Stimulated activated naive CD4-positive, alpha-beta T cell (primary cell): ENCODE data around the gene RPTOR.
A peak's percentile ranks its signal among the peaks of the same experiment; 100 is the strongest.

Source experiments
- DNase-seq, 6 experiments: peaks; one replicate each; lab custom pipeline; 2025; lab: John Stamatoyannopoulos, UW

The RPTOR gene

DNA sequence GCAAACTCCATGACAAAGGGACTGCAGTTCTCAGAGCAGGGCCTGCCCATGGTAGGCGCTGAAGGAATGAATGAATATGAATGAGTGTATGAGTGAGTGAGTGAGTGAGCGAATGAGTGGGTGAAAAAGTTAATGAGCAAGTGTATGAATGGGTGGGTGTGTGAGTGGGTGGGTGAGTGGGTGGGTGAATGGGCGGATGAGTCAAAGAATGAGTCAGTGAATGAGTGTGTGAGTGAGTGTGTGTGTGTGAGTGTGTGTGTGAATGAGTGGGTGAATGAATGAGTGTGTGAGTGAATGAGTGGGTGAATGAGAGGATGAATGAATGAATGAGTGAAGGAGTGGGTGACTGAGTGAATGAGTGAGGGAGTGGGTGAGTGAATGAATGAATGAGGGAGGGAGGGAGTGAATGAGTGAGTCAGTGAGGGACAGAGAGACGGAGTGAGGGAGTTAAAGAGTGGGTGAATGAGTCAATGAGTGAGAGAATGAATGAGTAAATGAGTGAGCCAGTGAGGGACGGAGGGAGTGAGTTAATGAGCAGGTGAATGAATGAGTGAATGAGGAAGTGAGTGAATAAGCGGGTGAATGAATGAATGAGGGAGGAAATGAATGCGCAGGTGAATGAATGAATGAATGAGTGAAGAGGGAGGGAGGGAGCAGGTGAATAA lies 435.9 kb downstream of the RPTOR start:
- DNase-seq: no peak

DNA sequence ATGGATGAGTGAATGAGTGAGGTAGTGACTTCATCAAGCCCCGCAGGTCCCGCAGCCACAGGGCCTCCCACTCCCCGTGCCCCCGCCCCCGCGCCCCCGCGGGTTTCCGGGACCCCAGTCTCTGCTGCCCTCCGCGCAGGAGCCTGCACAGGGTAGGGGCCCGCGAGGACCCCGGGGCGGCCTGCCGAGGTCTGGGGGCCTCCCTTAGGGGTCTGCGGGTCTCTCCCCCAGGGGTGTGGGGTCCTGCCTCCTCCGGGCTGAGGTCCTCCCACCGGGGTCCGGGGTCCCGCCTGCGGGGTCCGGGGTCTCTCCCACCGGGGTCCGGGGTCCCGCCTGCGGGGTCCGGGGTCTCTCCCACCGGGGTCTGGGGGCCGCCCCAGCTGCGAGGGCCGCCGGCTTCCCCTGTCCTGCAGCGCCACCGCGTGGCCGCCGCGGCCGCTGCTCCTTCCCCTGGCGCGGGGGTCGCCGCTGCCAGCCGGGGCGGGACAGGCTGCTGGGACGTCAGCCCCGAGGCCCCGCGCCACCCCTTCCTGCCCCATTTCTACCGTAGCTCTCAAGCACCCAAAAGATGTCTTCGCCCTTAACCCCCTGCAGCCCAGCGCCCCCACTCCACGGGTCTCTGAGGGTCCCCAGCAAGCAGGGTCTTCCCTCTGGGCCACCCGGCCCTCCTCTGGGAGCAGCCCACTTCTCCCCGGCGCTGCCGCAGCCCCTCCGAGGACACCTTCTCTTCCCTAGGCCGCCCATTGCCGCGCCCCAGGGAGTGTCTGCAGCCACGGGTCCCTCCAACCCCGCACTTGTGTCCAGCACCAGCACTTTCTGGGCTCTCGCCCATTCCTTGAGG lies 436.6 kb downstream of the RPTOR start:
- DNase-seq: peak in 5 of 6 experiments; percentile 17 to 57 (median 24)

- DNase-seq: no peak
These were observed 437.3 kb downstream of the RPTOR start for GRCh38 chr17:80981929-80982425.

DNA sequence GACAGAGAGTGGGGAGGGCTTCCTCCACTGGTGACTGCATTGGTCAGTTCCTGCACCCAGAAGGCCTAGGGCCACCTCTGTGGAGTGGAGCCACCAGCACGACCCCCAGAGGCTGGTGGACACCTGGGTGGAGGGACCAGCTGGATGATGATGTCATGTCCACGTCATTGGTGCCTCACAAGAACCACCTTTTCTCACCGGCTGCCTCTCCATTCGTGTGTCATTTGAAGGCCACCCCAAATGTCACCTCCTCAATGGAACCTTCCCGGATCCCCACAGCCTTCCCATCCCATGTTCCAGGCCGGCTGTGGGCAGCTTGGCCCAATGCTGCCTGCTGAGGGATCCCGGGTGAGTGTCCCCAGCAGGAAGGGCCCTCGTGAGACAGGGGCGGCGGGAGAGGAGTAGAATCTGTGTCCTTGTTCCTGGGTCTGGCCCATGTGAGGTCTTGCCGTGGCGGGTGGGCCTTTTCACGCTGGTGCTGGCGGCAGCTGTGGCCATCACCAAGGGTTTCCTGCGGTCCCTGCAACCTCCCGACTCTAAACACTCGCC lies 437.9 kb downstream of the RPTOR start:
- no peak for DNase-seq

- DNase-seq: no peak
These were observed 438.9 kb downstream of the RPTOR start for GRCh38 chr17:80983545-80983944.

DNA sequence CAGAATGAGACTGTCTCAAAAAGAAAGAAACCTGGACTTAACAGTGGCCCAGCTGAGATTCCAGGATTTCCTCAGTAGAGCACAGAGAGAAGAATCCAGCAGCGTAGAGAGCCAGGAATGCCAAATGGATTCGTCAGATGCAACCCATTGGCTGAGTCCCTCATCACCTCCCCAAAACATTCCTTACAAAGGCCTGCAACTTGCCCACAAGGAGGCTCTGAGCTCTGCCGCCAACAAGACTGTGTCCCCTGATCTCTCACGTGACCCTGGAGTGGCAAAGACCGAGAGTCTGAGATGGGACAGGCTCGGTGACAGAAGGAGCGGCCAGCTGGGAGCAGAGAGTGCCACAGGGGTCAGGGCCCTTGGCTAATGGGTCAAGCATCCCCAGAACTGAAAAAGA lies 440.1 kb downstream of the RPTOR start:
- DNase-seq: no peak

- DNase-seq: no peak
These were observed 441.4 kb downstream of the RPTOR start for GRCh38 chr17:80986046-80986445.

- no peak for DNase-seq
These were observed 442.3 kb downstream of the RPTOR start for GRCh38 chr17:80986816-80987475.

DNA sequence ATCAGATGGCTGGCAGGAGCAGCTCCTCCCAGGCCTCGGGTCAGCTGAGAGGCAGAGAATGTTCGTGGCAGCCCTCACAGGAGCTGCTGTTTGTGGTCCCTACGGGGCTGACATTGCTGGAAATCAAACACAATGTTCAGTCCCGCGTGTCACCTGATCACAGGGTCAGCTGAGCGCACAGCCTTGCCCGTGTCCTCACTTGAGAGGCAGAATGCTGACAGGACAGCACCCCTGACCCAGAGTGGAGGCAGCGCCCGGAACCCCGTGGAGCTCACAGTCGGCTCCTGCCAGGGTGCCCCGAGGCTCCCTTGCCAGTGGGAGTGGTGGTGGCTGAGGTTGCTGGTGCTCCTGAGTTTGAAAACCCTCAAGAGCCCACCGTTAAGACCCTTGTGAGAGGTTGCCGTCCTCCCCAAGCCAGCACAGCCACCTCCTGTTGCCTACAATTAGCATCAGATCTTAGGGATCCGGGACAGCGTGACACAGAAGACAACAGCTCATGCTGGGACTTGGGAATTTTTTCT lies 443.4 kb downstream of the RPTOR start:
- DNase-seq: no peak

- DNase-seq: no peak
These were observed 444.9 kb downstream of the RPTOR start for GRCh38 chr17:80989586-80989913.

- DNase-seq: no peak
These were observed 446.4 kb downstream of the RPTOR start for GRCh38 chr17:80990921-80991644.

GRCh38 chr17:80991645-80992076 lies 447.0 kb downstream of the RPTOR start, which contains the start of gene CHMP6:
Gene CHMP6 (plus strand): TSS chr17:80991841. CDS start chr17:80991919, 78 bp downstream.
- peak; percentile 50 to 81 (median 66) for DNase-seq

DNA sequence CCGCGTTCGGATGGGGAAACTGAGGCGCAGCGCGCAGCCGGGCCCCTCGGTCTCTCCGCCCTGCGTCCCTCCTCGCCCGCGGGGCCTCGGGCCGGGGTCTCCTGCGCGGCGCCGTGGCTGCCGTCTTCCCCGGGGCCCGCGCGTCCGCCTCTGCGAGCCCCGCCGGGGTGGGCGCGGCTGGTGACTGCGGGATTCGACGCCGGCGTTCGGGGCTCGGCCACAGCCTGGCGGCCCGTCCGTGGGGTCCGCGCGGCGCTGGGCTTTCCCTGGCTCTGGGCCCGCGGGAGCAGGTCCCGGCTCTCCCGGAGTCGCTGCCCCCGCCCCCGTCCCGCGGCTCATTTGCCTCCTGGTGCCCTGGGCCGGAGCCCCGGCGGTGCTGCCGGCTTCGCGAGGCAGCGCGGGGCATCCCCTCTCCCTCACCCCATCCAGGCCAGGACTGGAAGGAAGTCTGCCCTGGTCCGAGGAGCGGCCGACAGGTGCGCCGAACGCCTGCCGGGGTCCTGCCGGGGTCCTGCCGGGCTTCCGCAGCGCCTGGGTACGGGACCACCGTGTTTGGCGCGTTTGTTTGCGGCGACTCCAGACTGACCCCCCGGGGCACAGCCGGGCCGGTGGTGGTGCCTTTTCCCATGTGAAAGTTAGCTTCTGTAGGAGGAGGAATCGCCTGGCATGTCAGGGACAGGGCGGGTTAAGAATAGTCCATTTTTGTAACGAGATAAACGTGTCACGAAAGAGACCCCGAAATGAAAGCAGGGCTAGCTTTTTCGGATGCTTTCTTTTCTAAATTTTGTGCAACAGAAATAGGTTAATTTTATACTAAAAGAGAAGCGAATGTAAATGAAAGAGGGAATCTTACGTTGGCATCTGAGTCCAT lies 447.7 kb downstream of the RPTOR start:
- DNase-seq: no peak

GRCh38 chr17:80992948-80993624 lies 448.4 kb downstream of the RPTOR start:
- no peak for DNase-seq

DNA sequence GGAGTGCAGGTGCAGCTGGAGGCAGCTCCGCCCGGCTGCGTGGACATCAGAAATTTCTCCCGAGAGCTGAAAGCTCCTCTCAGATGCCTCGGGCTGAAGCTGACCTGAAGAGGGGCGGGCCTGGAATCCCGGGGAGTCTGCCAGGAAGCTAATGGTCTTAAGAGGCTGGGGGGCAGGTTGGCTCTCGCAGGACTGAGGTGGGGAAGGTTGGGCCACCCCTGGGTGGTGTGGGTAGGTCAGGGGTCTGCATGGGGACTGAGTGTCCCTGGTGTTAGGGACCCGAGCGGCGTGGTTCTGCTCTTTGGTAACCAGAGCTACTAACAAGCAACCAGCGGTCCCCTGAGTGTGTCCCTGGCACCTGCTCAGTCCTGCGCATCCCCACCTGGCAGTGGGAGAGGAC lies 450.5 kb downstream of the RPTOR start:
- no peak for DNase-seq

DNA sequence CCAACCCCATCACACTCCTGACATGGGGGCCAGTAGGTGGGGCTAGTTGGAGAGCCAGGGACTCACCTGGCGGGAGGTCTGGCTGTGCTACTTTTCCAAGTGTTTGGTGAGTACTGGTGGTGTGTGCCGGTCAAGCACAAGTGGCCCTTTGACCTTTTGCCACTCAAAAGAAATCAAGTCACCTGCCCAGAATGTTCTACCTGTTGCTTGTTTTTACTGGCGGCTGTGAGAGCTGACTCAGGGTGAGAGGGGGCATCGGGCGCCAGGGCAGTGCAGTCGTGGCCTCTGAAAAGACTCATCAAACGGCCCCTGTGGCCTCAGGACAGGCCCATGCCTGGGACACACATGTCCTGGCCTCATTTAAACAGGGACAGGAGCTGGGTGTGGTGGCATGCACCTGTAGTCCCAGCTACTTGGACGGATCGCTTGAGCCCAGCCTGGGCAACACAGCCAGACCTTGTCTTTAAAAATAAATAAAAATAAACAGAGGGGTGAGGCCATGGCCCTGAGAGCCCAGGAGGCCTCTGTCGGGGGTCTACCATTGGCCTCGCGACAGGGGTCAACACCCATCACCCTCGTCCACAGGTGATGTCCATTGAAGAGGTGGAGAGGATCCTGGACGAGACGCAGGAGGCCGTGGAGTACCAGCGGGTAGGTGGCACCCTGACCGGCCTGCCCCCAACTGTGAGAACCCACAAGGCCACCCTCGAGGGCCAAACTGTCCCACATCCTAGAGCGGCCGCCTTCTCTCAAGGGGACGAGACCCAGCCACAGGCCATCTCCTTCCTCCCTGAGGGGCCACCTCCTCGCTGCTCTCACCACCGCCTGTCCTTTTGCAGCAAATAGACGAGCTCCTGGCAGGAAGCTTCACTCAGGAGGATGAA lies 452.0 kb downstream of the RPTOR start:
- no peak for DNase-seq

DNA sequence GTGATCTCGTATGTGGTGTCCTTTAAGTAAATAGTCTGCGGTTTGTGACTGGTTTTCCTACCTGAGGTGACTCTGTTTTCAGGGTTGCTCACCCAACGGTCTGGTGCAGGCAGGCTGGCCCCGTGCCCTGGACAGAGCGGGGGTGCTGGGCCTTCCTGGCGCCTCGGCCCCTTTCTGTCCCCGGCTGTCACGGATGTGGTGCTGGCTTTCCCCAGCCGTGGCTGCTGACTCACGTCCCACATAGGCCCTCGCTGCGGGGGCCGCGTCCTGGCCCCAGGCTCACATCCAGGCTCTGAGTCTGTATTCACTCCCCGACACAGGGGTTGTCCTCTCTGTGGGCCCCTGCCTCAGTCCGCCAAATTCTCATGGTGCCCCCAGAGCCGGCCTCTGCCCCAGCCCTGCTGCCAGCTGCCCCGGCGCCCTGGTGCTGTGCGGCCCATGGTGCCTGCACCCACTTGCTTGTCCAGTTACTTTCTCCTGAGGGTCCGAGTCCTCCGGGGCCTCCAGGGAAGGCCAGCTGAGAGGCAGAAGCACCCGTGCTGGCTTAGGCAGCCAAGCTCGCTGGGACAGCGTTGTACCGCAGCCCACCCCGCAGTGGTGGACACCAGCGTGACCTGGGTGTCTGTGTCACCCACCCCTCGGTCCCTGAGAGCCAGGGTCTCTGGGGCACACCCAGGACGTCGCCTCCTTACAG lies 452.9 kb downstream of the RPTOR start:
- no peak for DNase-seq

GRCh38 chr17:80998118-80998747 lies 453.6 kb downstream of the RPTOR start:
- DNase-seq: no peak
